K562 (cell line): Measurements from ENCODE around the gene RAD51D. TPM values are rescaled to one million over a fixed set of nuclear protein-coding genes. Genes with fewer than 3 reads are reported as not detected.

Experiments
- ARID1B ChIP-seq: fragments of 450-650 bp; IDR thresholded peaks from 2 replicates; pipeline ENCODE4 v1.6.1; 2016; ENCODE audit warnings: antibody characterized with exemption, mild to moderate bottlenecking, inconsistent platforms
- ATF1 ChIP-seq, 2 experiments: fragments of 450-650 bp in 1 of 2; IDR thresholded peaks; 2 replicates each; pipeline ENCODE4 v1.6.1; 2016; ENCODE audit warnings: missing compliant biosample characterization in 1 of 2, missing genetic modification characterization in 1 of 2
- CC2D1A ChIP-seq: fragments of 450-650 bp; IDR thresholded peaks from 2 replicates; pipeline ENCODE4 v1.6.1; 2017; ENCODE audit warnings: mild to moderate bottlenecking
- HDAC2 ChIP-seq: fragments of 450-650 bp; IDR thresholded peaks from 2 replicates; pipeline ENCODE4 v1.6.1; 2016; ENCODE audit warnings: mild to moderate bottlenecking
- L3MBTL2 ChIP-seq: fragments of 450-650 bp; IDR thresholded peaks from 2 replicates; pipeline ENCODE4 v1.6.1; 2016; ENCODE audit warnings: mild to moderate bottlenecking, moderate library complexity
- MAFK ChIP-seq: IDR thresholded peaks from 2 replicates; pipeline ENCODE4 v1.6.1; 2011; ENCODE audit warnings: low read length, improper control_type of control experiment
- MECOM ChIP-seq: fragments of 250-450 bp; sonication (Bioruptor Pico); IDR thresholded peaks from 2 replicates; pipeline ENCODE4 v1.8.0; 2022; ENCODE audit warnings: inconsistent platforms
- NCOA6 ChIP-seq: fragments of 450-650 bp; IDR thresholded peaks from 2 replicates; pipeline ENCODE4 v1.6.1; 2017; ENCODE audit warnings: mild to moderate bottlenecking
- NCOR1 ChIP-seq: fragments of 450-650 bp; IDR thresholded peaks from 2 replicates; pipeline ENCODE4 v1.6.1; 2016; ENCODE audit warnings: mild to moderate bottlenecking, moderate library complexity
- NFYB ChIP-seq: IDR thresholded peaks from 2 replicates; pipeline ENCODE4 v1.6.1; 2011; ENCODE audit warnings: mild to moderate bottlenecking, moderate library complexity; ENCODE audit not compliant: insufficient read length; ENCODE audit errors: extremely low read depth
- NRF1 ChIP-seq, 2 experiments: fragments of 450-650 bp; IDR thresholded peaks in 1 of 2; conservative IDR thresholded peaks in 1 of 2; 2 replicates each; pipeline ENCODE4 v1.6.1; 2014; ENCODE audit warnings: mild to moderate bottlenecking in 2 of 2
- PRPF4 ChIP-seq: fragments of 200-400 bp; formaldehyde crosslinking; IDR thresholded peaks from one replicate; pipeline ENCODE4 v1.6.1; 2017; ENCODE audit warnings: low read length, low read depth, mild to moderate bottlenecking; ENCODE audit not compliant: insufficient read depth, poor library complexity, severe bottlenecking
- RCOR1 ChIP-seq, 2 experiments: IDR thresholded peaks; 2 replicates each; pipeline ENCODE4 v1.6.1; 2012; ENCODE audit warnings: low read depth in 2 of 2, low read length in 2 of 2, borderline replicate concordance in 1 of 2, improper control_type of control experiment in 1 of 2
- SAP30 ChIP-seq: fragments of 200-600 bp; sonication (generic); IDR thresholded peaks from 2 replicates; pipeline ENCODE4 v1.6.1; 2012; ENCODE audit warnings: borderline replicate concordance, low read depth, mild to moderate bottlenecking, moderate library complexity, low read length, control low read depth, inconsistent platforms; ENCODE audit not compliant: insufficient read depth, poor library complexity, severe bottlenecking
- SMAD1 ChIP-seq: fragments of 150-350 bp; IDR thresholded peaks from 2 replicates; pipeline ENCODE4 v1.6.1; 2014; ENCODE audit warnings: low read length, low read depth; ENCODE audit not compliant: partially characterized antibody
- SMARCA4 ChIP-seq: fragments of 450-650 bp; IDR thresholded peaks from 2 replicates; pipeline ENCODE4 v1.6.1; 2016
- SRF ChIP-seq, 2 experiments: fragments of 250-450, 450-650 bp in 1 of 2; sonication (Bioruptor Pico) in 1 of 2; sonication (generic) in 1 of 2; formaldehyde crosslinking; IDR thresholded peaks; 2 replicates each; pipeline versions ENCODE4 v1.5.0 to v1.5.1; 2020 to 2022; ENCODE audit warnings: mild to moderate bottlenecking in 1 of 2, missing genetic modification reagents in 1 of 2
- TEAD1 ChIP-seq, 2 experiments: fragments of 450-650 bp in 1 of 2; sonication (generic) in 1 of 2; formaldehyde crosslinking; IDR thresholded peaks; 2 replicates each; pipeline versions ENCODE4 v1.4.0 to v1.8.0; 2020 to 2022; ENCODE audit warnings: mild to moderate bottlenecking in 2 of 2, missing genetic modification reagents in 1 of 2
- TEAD2 ChIP-seq: fragments of 450-650 bp; IDR thresholded peaks from 2 replicates; pipeline ENCODE4 v1.6.1; 2016; ENCODE audit warnings: missing genetic modification characterization, control low read depth, missing compliant biosample characterization
- ZNF24 ChIP-seq: fragments of 450-650 bp; IDR thresholded peaks from 2 replicates; pipeline ENCODE4 v1.6.1; 2016
- ZNF644 ChIP-seq: fragments of 200-800 bp; sonication (Bioruptor generic); IDR thresholded peaks from 2 replicates; pipeline ENCODE4 v1.6.1; 2016; ENCODE audit warnings: low read depth, missing genetic modification characterization, missing compliant biosample characterization
- ZNF766 ChIP-seq: fragments of 200-800 bp; sonication (Bioruptor generic); conservative IDR thresholded peaks from 2 replicates; pipeline ENCODE4 v1.6.1; 2016; ENCODE audit warnings: missing genetic modification characterization, missing compliant biosample characterization
- polyA plus RNA-seq, 8 experiments: library from polyadenylated mRNA; depleted of rRNA in 4 of 8; stranded (reverse) in 5 of 8; unstranded in 3 of 8; fragments of >200 nt; fragmentation: Nextera tagmentation in 2 of 8; fragmentation: Illumina TruSeq in 1 of 8; extraction: Ambion mirVana in 2 of 8; extraction: Trizol in 1 of 8; gene quantifications; 2 replicates each; pipeline versions ENCODE4 v1.2.1 to v1.2.3, GENCODE V29; 2011 to 2014; ENCODE audit warnings: inconsistent platforms in 1 of 8, missing spikeins in 1 of 8
- total RNA-seq, 7 experiments: library from RNA; depleted of rRNA in 6 of 7; stranded (reverse); fragments of >200 nt in 6 of 7; fragmentation: Illumina TruSeq in 2 of 7; extraction: Trizol in 2 of 7; gene quantifications; 2 replicates each; pipeline versions ENCODE4 v1.2.1 to v1.2.3, GENCODE V29; 2011 to 2021; ENCODE audit warnings: low replicate concordance in 1 of 7
- TF ChIP-seq, protein P1 (sequence below): fragments of 450-650 bp; IDR thresholded peaks from 2 replicates; pipeline ENCODE4 v1.6.1; 2016; ENCODE audit warnings: missing biosample characterization, missing genetic modification characterization
- TF ChIP-seq, protein P2 (sequence below): fragments of 450-650 bp; conservative IDR thresholded peaks from 2 replicates; pipeline ENCODE4 v1.6.1; 2016; ENCODE audit warnings: missing genetic modification characterization, low read depth, mild to moderate bottlenecking, control low read depth, missing compliant biosample characterization
- TF ChIP-seq, protein P3 (sequence below), 2 experiments: fragments of 450-650 bp in 1 of 2; sonication (generic) in 1 of 2; formaldehyde crosslinking in 1 of 2; IDR thresholded peaks in 1 of 2; conservative IDR thresholded peaks in 1 of 2; 2 replicates each; pipeline versions ENCODE4 v1.6.1 to v1.8.1; 2016 to 2023; ENCODE audit warnings: mild to moderate bottlenecking in 2 of 2, moderate library complexity in 2 of 2, inconsistent platforms in 1 of 2, missing genetic modification reagents in 1 of 2

RAD51D gene
- total and polyA plus RNA-seq, 9 of the 15 experiments (the other 6 are each of a cell fraction or from before 2014, with no cell fraction given): 2.2 to 16.9 (median 8.7) TPM

DNA sequence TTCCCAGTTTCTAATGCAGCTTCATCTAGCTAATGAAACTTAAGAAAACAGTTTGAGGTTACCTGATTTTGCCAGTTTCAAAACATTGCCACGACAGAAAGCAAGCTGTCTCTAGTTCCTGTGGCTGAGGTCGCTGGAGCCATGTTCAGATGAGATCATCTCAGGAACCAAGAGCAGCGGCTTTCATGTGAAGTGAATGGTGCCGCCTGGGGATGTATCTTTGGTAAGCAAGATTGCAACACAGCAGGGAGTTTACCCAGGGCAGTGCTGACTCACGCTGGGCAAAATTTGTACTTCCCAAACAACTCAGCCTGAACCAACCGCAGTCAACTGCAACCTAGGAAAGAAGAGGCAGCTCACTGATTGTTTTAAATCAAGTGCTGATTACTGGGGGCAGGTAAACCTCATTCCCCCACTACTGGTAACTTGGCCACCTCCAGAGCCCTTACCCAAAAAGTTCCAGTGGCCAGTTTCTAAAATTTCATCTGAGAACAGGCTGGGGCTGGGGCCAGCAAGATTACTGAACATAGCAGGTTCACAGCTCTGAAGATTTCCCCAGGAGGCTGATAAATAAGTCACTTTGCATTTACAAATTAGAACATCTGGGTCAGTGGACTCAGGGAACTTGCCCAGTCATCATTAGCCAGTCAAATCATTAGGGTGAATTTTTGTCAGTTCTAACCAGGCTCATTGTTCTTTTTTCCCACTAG lies 56.0 kb downstream of the RAD51D start, which contains the start of gene RFFL (continued):
- TF ChIP-seq TEAD1 (CRISPR knock-in tag; IDR thresholded peaks at IDR 0.05) (peak in 1 of 2 experiments; percentile 49; a peak in 1 of 4 replicates), L3MBTL2 (peak; percentile 27; the same call in 1 of the 2 replicates), SMAD1 (no peak), PRPF4 (no peak), NCOA6 (no peak), SAP30 (no peak), SMARCA4 (peak; percentile 89), ATF1 (CRISPR knock-in tag; IDR thresholded peaks at IDR 0.05) (no peak), ATF1 (tag; IDR thresholded peaks at IDR 0.05) (peak; percentile 46), RCOR1 (IDR thresholded peaks at IDR 0.05; ENCODE audit: borderline replicate concordance in 1 of 2, low read depth in 2 of 2, low read length in 2 of 2) (peak in 1 of 2 experiments; percentile 77; a peak in 2 of 4 replicates), ZNF24 (0 out of 2 replicates have a peak, but pooled peaks have one; percentile 12), CC2D1A (no peak), ARID1B (peak; percentile 83), HDAC2 (peak; percentile 80), NRF1 (conservative IDR thresholded peaks at IDR 0.05 in 1 of 2, IDR thresholded peaks at IDR 0.05 in 1 of 2) (peak in 1 of 2 experiments; percentile 24; a peak in 1 of 4 replicates), TEAD2 (tag) (peak; percentile 39; the same call in 1 of the 2 replicates), SRF (CRISPR knock-in tag; IDR thresholded peaks at IDR 0.05) (no peak), NCOR1 (0 out of 2 replicates have a peak, but pooled peaks have one; percentile 42), ZNF766 (CRISPR knock-in tag) (0 out of 2 replicates have a peak, but pooled peaks have one; percentile 36), NFYB (no peak), ZNF644 (tag) (peak; percentile 61; the same call in 1 of the 2 replicates), MECOM (peak; percentile 6; the same call in 1 of the 2 replicates), MAFK (peak; percentile 83)
- TF ChIP-seq, protein P1, sequence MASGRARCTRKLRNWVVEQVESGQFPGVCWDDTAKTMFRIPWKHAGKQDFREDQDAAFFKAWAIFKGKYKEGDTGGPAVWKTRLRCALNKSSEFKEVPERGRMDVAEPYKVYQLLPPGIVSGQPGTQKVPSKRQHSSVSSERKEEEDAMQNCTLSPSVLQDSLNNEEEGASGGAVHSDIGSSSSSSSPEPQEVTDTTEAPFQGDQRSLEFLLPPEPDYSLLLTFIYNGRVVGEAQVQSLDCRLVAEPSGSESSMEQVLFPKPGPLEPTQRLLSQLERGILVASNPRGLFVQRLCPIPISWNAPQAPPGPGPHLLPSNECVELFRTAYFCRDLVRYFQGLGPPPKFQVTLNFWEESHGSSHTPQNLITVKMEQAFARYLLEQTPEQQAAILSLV: 0 out of 2 replicates have a peak, but pooled peaks have one; percentile 53
- TF ChIP-seq, protein P2, sequence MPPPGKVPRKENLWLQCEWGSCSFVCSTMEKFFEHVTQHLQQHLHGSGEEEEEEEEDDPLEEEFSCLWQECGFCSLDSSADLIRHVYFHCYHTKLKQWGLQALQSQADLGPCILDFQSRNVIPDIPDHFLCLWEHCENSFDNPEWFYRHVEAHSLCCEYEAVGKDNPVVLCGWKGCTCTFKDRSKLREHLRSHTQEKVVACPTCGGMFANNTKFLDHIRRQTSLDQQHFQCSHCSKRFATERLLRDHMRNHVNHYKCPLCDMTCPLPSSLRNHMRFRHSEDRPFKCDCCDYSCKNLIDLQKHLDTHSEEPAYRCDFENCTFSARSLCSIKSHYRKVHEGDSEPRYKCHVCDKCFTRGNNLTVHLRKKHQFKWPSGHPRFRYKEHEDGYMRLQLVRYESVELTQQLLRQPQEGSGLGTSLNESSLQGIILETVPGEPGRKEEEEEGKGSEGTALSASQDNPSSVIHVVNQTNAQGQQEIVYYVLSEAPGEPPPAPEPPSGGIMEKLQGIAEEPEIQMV (tag): peak; percentile 55; the same call in 1 of the 2 replicates
- TF ChIP-seq, protein P3, sequence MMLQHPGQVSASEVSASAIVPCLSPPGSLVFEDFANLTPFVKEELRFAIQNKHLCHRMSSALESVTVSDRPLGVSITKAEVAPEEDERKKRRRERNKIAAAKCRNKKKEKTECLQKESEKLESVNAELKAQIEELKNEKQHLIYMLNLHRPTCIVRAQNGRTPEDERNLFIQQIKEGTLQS (IDR thresholded peaks at IDR 0.05): peak; percentile 96
- TF ChIP-seq, protein P3 (CRISPR knock-in tag; conservative IDR thresholded peaks at IDR 0.05): peak; percentile 65; the same call in 1 of the 2 replicates
